HEK293T (cell line): Measurements from ENCODE around the gene SHCBP1.

Experiments
- CTCF ChIA-PET: fragments of 350-600 bp; formaldehyde crosslinking; extraction: SDS; loops from one replicate; lab custom pipeline; 2021; ENCODE audit warnings: antibody characterized with exemption, inconsistent platforms; lab: Yijun Ruan, JAX
- POLR2A ChIA-PET: fragments of 350-600 bp; formaldehyde crosslinking; extraction: SDS; loops from one replicate; lab custom pipeline; 2020; ENCODE audit warnings: antibody characterized with exemption, inconsistent platforms; lab: Yijun Ruan, JAX
- DNase-seq: peaks from one replicate; pipeline ENCODE4 v3.0.0; 2012; ENCODE audit warnings: mixed read lengths; ENCODE audit errors: extremely low spot score
- ARNT ChIP-seq: fragments of 450-650 bp; IDR thresholded peaks from 2 replicates; pipeline ENCODE4 v1.6.1; 2017; ENCODE audit warnings: mild to moderate bottlenecking
- BHLHE40 ChIP-seq: fragments of 450-650 bp; IDR thresholded peaks from 2 replicates; pipeline ENCODE4 v1.6.1; 2016; ENCODE audit warnings: mild to moderate bottlenecking, moderate library complexity, borderline replicate concordance
- CTBP1 ChIP-seq: fragments of 450-650 bp; IDR thresholded peaks from 2 replicates; pipeline ENCODE4 v1.6.1; 2016; ENCODE audit warnings: borderline replicate concordance
- ELF4 ChIP-seq: fragments of 450-650 bp; IDR thresholded peaks from 2 replicates; pipeline ENCODE4 v1.6.1; 2017; ENCODE audit warnings: antibody characterized with exemption
- FOXA1 ChIP-seq: fragments of 450-650 bp; IDR thresholded peaks from 2 replicates; pipeline ENCODE4 v1.6.1; 2016; ENCODE audit warnings: mild to moderate bottlenecking
- FOXK2 ChIP-seq: fragments of 450-650 bp; IDR thresholded peaks from 2 replicates; pipeline ENCODE4 v1.6.1; 2016; ENCODE audit warnings: mild to moderate bottlenecking
- FOXM1 ChIP-seq: fragments of 450-650 bp; IDR thresholded peaks from 2 replicates; pipeline ENCODE4 v1.6.1; 2017; ENCODE audit warnings: mild to moderate bottlenecking, borderline replicate concordance
- HDGF ChIP-seq: fragments of 450-650 bp; IDR thresholded peaks from 2 replicates; pipeline ENCODE4 v1.6.1; 2017; ENCODE audit warnings: antibody characterized with exemption, borderline replicate concordance
- L3MBTL2 ChIP-seq: fragments of 450-650 bp; conservative IDR thresholded peaks from 2 replicates; pipeline ENCODE4 v1.6.1; 2016; ENCODE audit warnings: mild to moderate bottlenecking
- LEF1 ChIP-seq: fragments of 450-650 bp; IDR thresholded peaks from 2 replicates; pipeline ENCODE4 v1.6.1; 2017; ENCODE audit warnings: mild to moderate bottlenecking, borderline replicate concordance
- NFRKB ChIP-seq: fragments of 450-650 bp; IDR thresholded peaks from 2 replicates; pipeline ENCODE4 v1.6.1; 2016; ENCODE audit warnings: mild to moderate bottlenecking, moderate library complexity
- PKNOX1 ChIP-seq: fragments of 450-650 bp; IDR thresholded peaks from 2 replicates; pipeline ENCODE4 v1.6.1; 2016
- SP1 ChIP-seq: fragments of 450-650 bp; IDR thresholded peaks from 2 replicates; pipeline ENCODE4 v1.6.1; 2017
- SUZ12 ChIP-seq: fragments of 450-650 bp; IDR thresholded peaks from 2 replicates; pipeline ENCODE4 v1.6.1; 2016; ENCODE audit warnings: mild to moderate bottlenecking
- TARDBP ChIP-seq: fragments of 450-650 bp; IDR thresholded peaks from 2 replicates; pipeline ENCODE4 v1.6.1; 2016
- ZNF384 ChIP-seq: fragments of 450-650 bp; IDR thresholded peaks from 2 replicates; pipeline ENCODE4 v1.6.1; 2016

Gene SHCBP1

GRCh38 chr16:46620266-46621005, 743 bp downstream of the SHCBP1 start:
- no peak for TF ChIP-seq ELF4
- no peak for TF ChIP-seq SUZ12
- TF ChIP-seq CTBP1 = no peak
- TF ChIP-seq ZNF384 = no peak
- no peak for TF ChIP-seq FOXK2
- ChIA-PET CTCF (interaction anchor here (0.6 kb wide), 1 partner anchor 403 kb away, joined by 4 read pairs; no protein-coding TSS in a partner anchor), POLR2A (interaction anchor here (0.6 to 1.6 kb wide), 3 partner anchors 9 to 71 kb away, joined by 3 to 7 read pairs (median 4); no protein-coding TSS in a partner anchor)

GRCh38 chr16:46618516-46618915, 2.7 kb downstream of the SHCBP1 start:
- TF ChIP-seq ELF4 = no peak
- TF ChIP-seq FOXA1 = no peak
- no peak for TF ChIP-seq TARDBP
- no peak for TF ChIP-seq L3MBTL2
- TF ChIP-seq BHLHE40 = no peak
- TF ChIP-seq NFRKB = no peak
- no peak for TF ChIP-seq HDGF
- no peak for TF ChIP-seq SP1
- no peak for TF ChIP-seq FOXK2
- no peak for TF ChIP-seq ZNF384
- TF ChIP-seq LEF1 = no peak
- no peak for TF ChIP-seq CTBP1
- TF ChIP-seq FOXM1 = no peak
- TF ChIP-seq PKNOX1 = no peak
- no peak for TF ChIP-seq ARNT
- no peak for DNase-seq
- POLR2A ChIA-PET = no interaction called here
- CTCF ChIA-PET = no interaction called here

More at GRCh38 chr16:46620266-46621005, 743 bp downstream of the SHCBP1 start:
- DNase-seq = no peak

GRCh38 chr16:46614006-46614405, 7.2 kb downstream of the SHCBP1 start:
- ChIA-PET CTCF (interaction anchor here (1.4 kb wide), 1 partner anchor 15 kb away, joined by 3 read pairs; no protein-coding TSS in a partner anchor), POLR2A (no interaction called here)
- no peak for TF ChIP-seq HDGF
- TF ChIP-seq SUZ12 = no peak
- no peak for TF ChIP-seq L3MBTL2
- TF ChIP-seq ARNT = no peak
- TF ChIP-seq FOXA1 = no peak
- TF ChIP-seq FOXK2 = no peak
- no peak for TF ChIP-seq PKNOX1
- no peak for TF ChIP-seq TARDBP
- TF ChIP-seq FOXM1 = no peak
- TF ChIP-seq BHLHE40 = no peak
- no peak for TF ChIP-seq NFRKB
- no peak for TF ChIP-seq CTBP1
- no peak for TF ChIP-seq SP1
- TF ChIP-seq LEF1 = no peak
- no peak for TF ChIP-seq ZNF384
- no peak for TF ChIP-seq ELF4
- no peak for DNase-seq

- POLR2A ChIA-PET = interaction anchor here (1.2 kb wide), 1 partner anchor 16 kb away, joined by 3 read pairs; no protein-coding TSS in a partner anchor
- TF ChIP-seq FOXA1 (no peak), L3MBTL2 (no peak), SP1 (no peak), ARNT (no peak), PKNOX1 (no peak), TARDBP (no peak), NFRKB (no peak), ELF4 (no peak), FOXM1 (no peak), SUZ12 (no peak), HDGF (no peak), LEF1 (no peak), BHLHE40 (no peak), FOXK2 (no peak)
- CTCF ChIA-PET = interaction anchor here (1.4 kb wide), 1 partner anchor 16 kb away, joined by 3 read pairs; no protein-coding TSS in a partner anchor
- no peak for DNase-seq
Measured at GRCh38 chr16:46613352-46613751, 7.8 kb downstream of the SHCBP1 start.

- ChIA-PET POLR2A (no interaction called here), CTCF (interaction anchor here (0.6 kb wide), 1 partner anchor 43 kb away, joined by 3 read pairs; no protein-coding TSS in a partner anchor)
- no peak for TF ChIP-seq FOXA1
- TF ChIP-seq ZNF384 = no peak
- DNase-seq = no peak
Measured at GRCh38 chr16:46612121-46612520, 9.1 kb downstream of the SHCBP1 start.

- TF ChIP-seq FOXA1 = no peak
- TF ChIP-seq HDGF = no peak
- no peak for TF ChIP-seq FOXM1
- TF ChIP-seq L3MBTL2 = no peak
- no peak for TF ChIP-seq ELF4
- TF ChIP-seq PKNOX1 = no peak
- no peak for TF ChIP-seq SP1
- TF ChIP-seq TARDBP = no peak
- DNase-seq = no peak
- CTCF ChIA-PET = no interaction called here
- POLR2A ChIA-PET = no interaction called here
Measured at GRCh38 chr16:46607529-46607928, 13.7 kb downstream of the SHCBP1 start.
